NB4 (cell line): ENCODE results near the gene CPNE6.

Source experiments
- CTCF ChIP-seq: IDR thresholded peaks from one replicate; pipeline ENCODE4 v1.5.1; 2012; ENCODE audit warnings: low read depth, low read length
- MAX ChIP-seq: IDR thresholded peaks from 2 replicates; pipeline ENCODE4 v1.6.1; 2011; ENCODE audit warnings: low read depth, low read length
- POLR2A ChIP-seq: IDR thresholded peaks from 2 replicates; pipeline ENCODE4 v1.6.1; 2011; ENCODE audit warnings: mild to moderate bottlenecking; ENCODE audit not compliant: insufficient read length; ENCODE audit errors: extremely low read depth

GRCh38 chr14:24096545-24097181 lies 25.3 kb downstream of the CPNE6 start:
- TF ChIP-seq POLR2A = no peak
- no peak for TF ChIP-seq CTCF
- TF ChIP-seq MAX = no peak
